GM23338 (cell line): ENCODE results near the gene PRR33. TPM values are rescaled to one million over a fixed set of nuclear protein-coding genes. Genes with fewer than 3 reads are reported as not detected.

ENCODE experiments used
- ATAC-seq: fragments of 200-7000 bp; cut with Tn5 transposase; 3 replicates; pipeline ENCODE4 v1.9.1; 2020
- DNase-seq: peaks from one replicate; pipeline ENCODE4 v3.0.0-alpha.2; 2015; ENCODE audit warnings: low spot score
- H2AFZ ChIP-seq: fragments of 200-600 bp; sonication (generic); 2 replicates; pipeline ENCODE4 v1.8.0; 2016; ENCODE audit warnings: antibody characterized with exemption, mild to moderate bottlenecking, moderate library complexity
- H3F3A ChIP-seq: fragments of 200-600 bp; sonication (generic); replicated peaks from 2 replicates; pipeline ENCODE4 v1.8.0; 2017; ENCODE audit warnings: antibody characterized with exemption, mixed run types, low read depth
- H3K27ac ChIP-seq: fragments of 200-600 bp; sonication (generic); 2 replicates; pipeline ENCODE4 v1.6.1; 2016; ENCODE audit warnings: low read depth
- H3K27me3 ChIP-seq: fragments of 200-600 bp; sonication (generic); 2 replicates; pipeline ENCODE4 v1.8.0; 2016; ENCODE audit warnings: mild to moderate bottlenecking, mixed run types, moderate library complexity; ENCODE audit not compliant: insufficient read depth
- H3K36me3 ChIP-seq: fragments of 200-600 bp; sonication (generic); 2 replicates; pipeline ENCODE4 v1.8.0; 2016; ENCODE audit warnings: mild to moderate bottlenecking; ENCODE audit not compliant: insufficient read depth
- H3K4me1 ChIP-seq: fragments of 200-600 bp; sonication (generic); 2 replicates; pipeline ENCODE4 v1.8.0; 2016; ENCODE audit warnings: mild to moderate bottlenecking, moderate library complexity; ENCODE audit not compliant: insufficient read depth
- H3K4me2 ChIP-seq: fragments of 200-600 bp; sonication (generic); 2 replicates; pipeline ENCODE4 v1.7.1; 2017; ENCODE audit warnings: mixed run types
- H3K4me3 ChIP-seq: fragments of 200-600 bp; sonication (generic); 2 replicates; pipeline ENCODE4 v1.6.1; 2016; ENCODE audit warnings: mixed run types
- H3K79me2 ChIP-seq: fragments of 200-600 bp; sonication (generic); replicated peaks from 2 replicates; pipeline ENCODE4 v1.8.0; 2017; ENCODE audit warnings: mild to moderate bottlenecking; ENCODE audit not compliant: insufficient read depth
- H3K9me2 ChIP-seq: fragments of 200-600 bp; sonication (generic); 2 replicates; pipeline ENCODE4 v1.8.0; 2017; ENCODE audit not compliant: insufficient read depth
- H4K20me1 ChIP-seq: fragments of 200-600 bp; sonication (generic); replicated peaks from 2 replicates; pipeline ENCODE4 v1.8.0; 2017; ENCODE audit warnings: mild to moderate bottlenecking; ENCODE audit not compliant: insufficient read depth
- H3K27ac Mint-ChIP-seq: 2 replicates; pipeline ENCODE4 v1.8.0; 2020; ENCODE audit warnings: inconsistent platforms, mild to moderate bottlenecking, moderate library complexity, mixed read lengths
- H3K27me3 Mint-ChIP-seq: 3 replicates; pipeline ENCODE4 v1.8.0; 2022; ENCODE audit warnings: low read depth, mild to moderate bottlenecking, moderate library complexity, mixed read lengths, inconsistent platforms; ENCODE audit not compliant: insufficient read depth, poor library complexity
- H3K36me3 Mint-ChIP-seq: 3 replicates; pipeline ENCODE4 v1.8.0; 2021; ENCODE audit warnings: low read depth, mild to moderate bottlenecking, inconsistent platforms, moderate library complexity, mixed read lengths
- H3K4me1 Mint-ChIP-seq: 3 replicates; pipeline ENCODE4 v1.8.0; 2020; ENCODE audit warnings: mild to moderate bottlenecking, inconsistent platforms, mixed read lengths
- H3K4me3 Mint-ChIP-seq: 3 replicates; pipeline ENCODE4 v1.8.0; 2021; ENCODE audit warnings: moderate library complexity, mild to moderate bottlenecking, inconsistent platforms, mixed read lengths
- H3K9me3 Mint-ChIP-seq: 3 replicates; pipeline ENCODE4 v1.8.0; 2020; ENCODE audit warnings: moderate library complexity, mild to moderate bottlenecking, inconsistent platforms, mixed read lengths
- CTCF ChIP-seq, 2 experiments: fragments of 200-600 bp in 1 of 2; sonication (generic) in 1 of 2; conservative IDR thresholded peaks; 2 replicates each; pipeline versions ENCODE4 v1.5.1 to v1.6.1; 2016 to 2017; ENCODE audit warnings: antibody characterized with exemption in 2 of 2, low read depth in 2 of 2, mild to moderate bottlenecking in 2 of 2, moderate library complexity in 1 of 2
- JUNB ChIP-seq: IDR thresholded peaks from one replicate; pipeline ENCODE4 v1.6.1; 2016; ENCODE audit warnings: antibody characterized with exemption; ENCODE audit not compliant: unreplicated experiment
- NANOG ChIP-seq: IDR thresholded peaks from 2 replicates; pipeline ENCODE4 v1.6.1; 2016; ENCODE audit warnings: antibody characterized with exemption, borderline replicate concordance
- POLR2AphosphoS5 ChIP-seq: IDR thresholded peaks from 2 replicates; pipeline ENCODE4 v1.6.1; 2016; ENCODE audit warnings: antibody characterized with exemption, low read depth
- REST ChIP-seq: IDR thresholded peaks from one replicate; pipeline ENCODE4 v1.6.1; 2018; ENCODE audit warnings: antibody characterized with exemption; ENCODE audit not compliant: unreplicated experiment
- STAT1 ChIP-seq: IDR thresholded peaks from one replicate; pipeline ENCODE4 v1.6.1; 2016; ENCODE audit warnings: antibody characterized with exemption; ENCODE audit not compliant: unreplicated experiment
- ZNF114 ChIP-seq: fragments of 250-450 bp; sonication (Bioruptor Pico); IDR thresholded peaks from 2 replicates; pipeline ENCODE4 v1.5.0; 2020; ENCODE audit warnings: mild to moderate bottlenecking, moderate library complexity
- ZNF462 ChIP-seq: fragments of 250-450 bp; sonication (Bioruptor Pico); IDR thresholded peaks from 2 replicates; pipeline ENCODE4 v1.5.0; 2020; ENCODE audit warnings: mild to moderate bottlenecking, moderate library complexity
- polyA plus RNA-seq: library from polyadenylated mRNA; unstranded; fragments of >200 nt; fragmentation: Nextera tagmentation; extraction: Ambion mirVana; gene quantifications from 2 replicates; pipeline ENCODE4 v1.2.1, GENCODE V29; 2016
- total RNA-seq: library from RNA; depleted of rRNA; stranded (reverse); fragments of >200 nt; shearing (Covaris generic); gene quantifications from 2 replicates; pipeline ENCODE4 v1.2.3, GENCODE V29; 2014

PRR33 gene
- total and polyA plus RNA-seq, 2 experiments from 2014 or later, result not detected

GRCh38 chr11:1851468-1852180 lies 40.1 kb downstream of the PRR33 start:
- Histone ChIP-seq H3K4me1 (no peaks in the 10 kb centered on the region), H4K20me1 (no peaks in the 10 kb centered on the region), H2AFZ (no peak overlapping the region), H3K27ac (no peak overlapping the region), H3K27me3 (no peaks in the 10 kb centered on the region), H3K9me2 (no peaks in the 10 kb centered on the region), H3K79me2 (no peaks in the 10 kb centered on the region), H3K36me3 (no peaks in the 10 kb centered on the region), H3K4me3 (no peak overlapping the region), H3K4me2 (no peak overlapping the region), H3F3A (no peaks in the 10 kb centered on the region)
- H3K27ac Mint-ChIP-seq, result no peak overlapping the region
- no peaks in the 10 kb centered on the region for H3K4me1 Mint-ChIP-seq
- ATAC-seq (no peak), DNase-seq (no peak)
- H3K27me3 Mint-ChIP-seq, result peaks cover 4% of the 10 kb centered on the region
- no peaks in the 10 kb centered on the region for H3K36me3 Mint-ChIP-seq
- no peak overlapping the region for H3K4me3 Mint-ChIP-seq
- no peaks in the 10 kb centered on the region; the same call in 2 of the 3 replicates for H3K9me3 Mint-ChIP-seq
- TF ChIP-seq STAT1, result no peak
- TF ChIP-seq POLR2AphosphoS5, result no peak

GRCh38 chr11:1848640-1849430 lies 42.9 kb downstream of the PRR33 start:
- no peaks in the 10 kb centered on the region for H3K36me3 Mint-ChIP-seq
- H3K9me2 ChIP-seq, result no peaks in the 10 kb centered on the region
- H3K79me2 ChIP-seq, result no peaks in the 10 kb centered on the region
- no peak overlapping the region for H3K27ac Mint-ChIP-seq
- DNase-seq (no peak), ATAC-seq (no peak)
- no peaks in the 10 kb centered on the region for H3F3A ChIP-seq
- no peaks in the 10 kb centered on the region for H3K4me1 Mint-ChIP-seq
- no peaks in the 10 kb centered on the region for H4K20me1 ChIP-seq
- no peak overlapping the region for H3K4me3 Mint-ChIP-seq
- no peak overlapping the region for H3K27ac ChIP-seq
- no peaks in the 10 kb centered on the region for H3K36me3 ChIP-seq
- no peak overlapping the region for H2AFZ ChIP-seq
- H3K27me3 Mint-ChIP-seq, result peaks cover 12% of the 10 kb centered on the region
- H3K4me2 ChIP-seq, result no peak overlapping the region
- no peaks in the 10 kb centered on the region for H3K4me1 ChIP-seq
- no peak overlapping the region for H3K4me3 ChIP-seq
- H3K9me3 Mint-ChIP-seq, result no peaks in the 10 kb centered on the region; the same call in 2 of the 3 replicates
- H3K27me3 ChIP-seq, result no peaks in the 10 kb centered on the region
- TF ChIP-seq JUNB, result no peak
- no peak for TF ChIP-seq ZNF462
- no peak for TF ChIP-seq REST
- no peak for TF ChIP-seq STAT1
- no peak for TF ChIP-seq CTCF (conservative IDR thresholded peaks at IDR 0.05; ENCODE audit: low read depth in 2 of 2)
- TF ChIP-seq ZNF114, result no peak
- TF ChIP-seq NANOG, result no peak
